Hepatocyte (in vitro differentiated cells): Measurements from ENCODE around the gene GJB3.

Experiments
- EZH2 ChIP-seq: fragments of 200-600 bp; sonication (generic); IDR thresholded peaks from 2 replicates; pipeline ENCODE4 v1.6.1; 2016; ENCODE audit warnings: antibody characterized with exemption, mild to moderate bottlenecking, borderline replicate concordance
- EZH2phosphoT487 ChIP-seq: fragments of 200-600 bp; sonication (generic); IDR thresholded peaks from one replicate; pipeline ENCODE4 v1.6.1; 2018; ENCODE audit warnings: antibody characterized with exemption, mild to moderate bottlenecking, low read depth, moderate library complexity; ENCODE audit not compliant: unreplicated experiment, severe bottlenecking
- TF ChIP-seq, protein P1 (sequence below): fragments of 200-600 bp; sonication (generic); IDR thresholded peaks from 2 replicates; pipeline ENCODE4 v1.5.1; 2016; ENCODE audit warnings: antibody characterized with exemption, mild to moderate bottlenecking; ENCODE audit not compliant: poor library complexity

- TF ChIP-seq, protein P1, sequence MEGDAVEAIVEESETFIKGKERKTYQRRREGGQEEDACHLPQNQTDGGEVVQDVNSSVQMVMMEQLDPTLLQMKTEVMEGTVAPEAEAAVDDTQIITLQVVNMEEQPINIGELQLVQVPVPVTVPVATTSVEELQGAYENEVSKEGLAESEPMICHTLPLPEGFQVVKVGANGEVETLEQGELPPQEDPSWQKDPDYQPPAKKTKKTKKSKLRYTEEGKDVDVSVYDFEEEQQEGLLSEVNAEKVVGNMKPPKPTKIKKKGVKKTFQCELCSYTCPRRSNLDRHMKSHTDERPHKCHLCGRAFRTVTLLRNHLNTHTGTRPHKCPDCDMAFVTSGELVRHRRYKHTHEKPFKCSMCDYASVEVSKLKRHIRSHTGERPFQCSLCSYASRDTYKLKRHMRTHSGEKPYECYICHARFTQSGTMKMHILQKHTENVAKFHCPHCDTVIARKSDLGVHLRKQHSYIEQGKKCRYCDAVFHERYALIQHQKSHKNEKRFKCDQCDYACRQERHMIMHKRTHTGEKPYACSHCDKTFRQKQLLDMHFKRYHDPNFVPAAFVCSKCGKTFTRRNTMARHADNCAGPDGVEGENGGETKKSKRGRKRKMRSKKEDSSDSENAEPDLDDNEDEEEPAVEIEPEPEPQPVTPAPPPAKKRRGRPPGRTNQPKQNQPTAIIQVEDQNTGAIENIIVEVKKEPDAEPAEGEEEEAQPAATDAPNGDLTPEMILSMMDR: no peak
- TF ChIP-seq EZH2 (peak; percentile 49), EZH2phosphoT487 (no peak)
Observed at GRCh38 chr1:34792424-34792823, 11.4 kb downstream of the GJB3 start.
